HEK293 (cell line): ENCODE measurements around the gene PIGN.

Experiments used
- CTCF ChIA-PET: fragments of 350-600 bp; formaldehyde crosslinking; extraction: SDS; loops from one replicate; lab custom pipeline; 2021; ENCODE audit warnings: antibody characterized with exemption; lab: Yijun Ruan, JAX
- POLR2A ChIA-PET: fragments of 300-600 bp; formaldehyde crosslinking; extraction: SDS; loops from one replicate; lab custom pipeline; 2020; ENCODE audit warnings: antibody characterized with exemption, inconsistent platforms; lab: Yijun Ruan, JAX
- H3K27ac ChIP-seq: fragments of 200-500 bp; sonication (Bioruptor generic); 2 replicates; pipeline ENCODE4 v1.5.1; 2014; ENCODE audit warnings: low read depth, low read length, control low read depth, inconsistent platforms; ENCODE audit errors: extremely low read depth
- H3K36me3 ChIP-seq, 2 experiments: fragments of 200-500 bp in 1 of 2; sonication (Bioruptor generic) in 1 of 2; 1 replicate in 1 of 2; 2 replicates in 1 of 2; pipeline ENCODE4 v1.5.1; 2014 to 2017; ENCODE audit warnings: inconsistent platforms in 2 of 2, low read length in 2 of 2; ENCODE audit not compliant: control insufficient read depth in 2 of 2, insufficient read depth in 1 of 2
- H3K4me1 ChIP-seq: fragments of 200-500 bp; sonication (Bioruptor generic); 2 replicates; pipeline ENCODE4 v1.5.1; 2014; ENCODE audit warnings: mild to moderate bottlenecking, low read length, inconsistent platforms; ENCODE audit not compliant: control insufficient read depth, insufficient read depth
- H3K4me3 ChIP-seq: 2 replicates; pipeline ENCODE4 v1.5.1; 2011; ENCODE audit warnings: low read depth, mild to moderate bottlenecking, control low read depth, low read length, moderate library complexity
- H3K9me3 ChIP-seq: fragments of 200-500 bp; sonication (Bioruptor generic); 2 replicates; pipeline ENCODE4 v1.5.1; 2014; ENCODE audit warnings: low read depth, low read length, inconsistent platforms; ENCODE audit not compliant: control insufficient read depth, insufficient read depth
- KLF16 ChIP-seq: fragments of 450-650 bp; formaldehyde crosslinking; IDR thresholded peaks from 2 replicates; pipeline ENCODE4 v1.5.1; 2017; ENCODE audit warnings: missing biosample characterization, missing genetic modification characterization
- KLF7 ChIP-seq: fragments of 450-650 bp; formaldehyde crosslinking; IDR thresholded peaks from 2 replicates; pipeline ENCODE4 v1.5.1; 2016; ENCODE audit warnings: missing biosample characterization, missing genetic modification characterization, borderline replicate concordance
- SALL2 ChIP-seq: fragments of 450-650 bp; formaldehyde crosslinking; IDR thresholded peaks from 2 replicates; pipeline ENCODE4 v1.5.0; 2017; ENCODE audit warnings: missing biosample characterization, mild to moderate bottlenecking, missing genetic modification characterization, borderline replicate concordance
- SETDB1 ChIP-seq: IDR thresholded peaks from one replicate; pipeline ENCODE4 v1.6.1; 2017; ENCODE audit warnings: mild to moderate bottlenecking, low read length, moderate library complexity, mixed read lengths; ENCODE audit not compliant: insufficient read length
- ZEB2 ChIP-seq: fragments of 450-650 bp; formaldehyde crosslinking; IDR thresholded peaks from 2 replicates; pipeline ENCODE4 v1.5.1; 2016; ENCODE audit warnings: missing biosample characterization, missing genetic modification characterization
- ZNF121 ChIP-seq: fragments of 450-650 bp; formaldehyde crosslinking; IDR thresholded peaks from 2 replicates; pipeline ENCODE4 v1.5.1; 2016; ENCODE audit warnings: missing biosample characterization, missing genetic modification characterization
- ZNF248 ChIP-seq: fragments of 450-650 bp; formaldehyde crosslinking; IDR thresholded peaks from 2 replicates; pipeline ENCODE4 v1.5.1; 2017; ENCODE audit warnings: missing biosample characterization, missing genetic modification characterization
- ZNF433 ChIP-seq: fragments of 450-650 bp; formaldehyde crosslinking; IDR thresholded peaks from 2 replicates; pipeline ENCODE4 v1.5.1; 2016; ENCODE audit warnings: missing biosample characterization, missing genetic modification characterization, low read depth
- ZNF514 ChIP-seq: fragments of 450-650 bp; formaldehyde crosslinking; IDR thresholded peaks from 2 replicates; pipeline ENCODE4 v1.5.1; 2016; ENCODE audit warnings: missing biosample characterization, missing genetic modification characterization
- TF ChIP-seq, protein P1 (sequence below): fragments of 450-650 bp; formaldehyde crosslinking; IDR thresholded peaks from 2 replicates; pipeline ENCODE4 v1.5.1; 2016; ENCODE audit warnings: missing biosample characterization, missing genetic modification characterization, low read depth
- TF ChIP-seq, protein P2 (sequence below): fragments of 450-650 bp; formaldehyde crosslinking; IDR thresholded peaks from 2 replicates; pipeline ENCODE4 v1.5.1; 2016; ENCODE audit warnings: missing biosample characterization, missing genetic modification characterization
- TF ChIP-seq, protein P3 (sequence below): fragments of 450-650 bp; formaldehyde crosslinking; IDR thresholded peaks from 2 replicates; pipeline ENCODE4 v1.5.1; 2017; ENCODE audit warnings: missing biosample characterization, missing genetic modification characterization

Gene PIGN

DNA sequence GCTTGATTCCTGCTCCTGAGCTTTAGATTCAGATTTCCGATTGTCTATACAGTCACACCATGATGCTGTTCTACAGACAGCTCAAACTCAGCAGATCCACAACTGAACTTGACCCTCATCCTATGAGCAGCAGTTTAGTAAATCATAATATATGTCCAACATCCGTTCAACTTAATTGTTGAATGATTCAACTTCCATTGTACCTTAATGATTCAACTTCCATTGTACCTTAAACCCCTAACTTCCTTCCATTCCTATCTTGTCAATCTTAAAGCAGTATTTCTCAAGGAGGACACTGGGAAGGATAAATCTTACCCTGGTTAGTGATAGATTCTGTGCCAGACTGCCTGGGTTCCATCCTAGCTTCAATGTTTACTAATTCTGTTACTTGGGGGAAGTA lies 60.1 kb downstream of the PIGN start:
- CTCF ChIA-PET: interaction anchor here (0.6 to 7.9 kb wide), 5 partner anchors 13 to 1931 kb away, joined by 3 to 83 read pairs (median 6); no protein-coding TSS in a partner anchor
- TF ChIP-seq ZNF433 (tag by site-specific recombination) (no peak), ZNF514 (tag by site-specific recombination) (no peak)
- POLR2A ChIA-PET: no interaction called here
- Histone ChIP-seq H3K27ac (no peak overlapping the region), H3K9me3 (no peaks in the 10 kb centered on the region), H3K36me3 (no peaks in the 10 kb centered on the region; a peak in 1 of 3 replicates), H3K4me3 (no peak overlapping the region), H3K4me1 (0 out of 2 replicates have a peak, but pooled peaks cover 2% of the 10 kb centered on the region)

DNA sequence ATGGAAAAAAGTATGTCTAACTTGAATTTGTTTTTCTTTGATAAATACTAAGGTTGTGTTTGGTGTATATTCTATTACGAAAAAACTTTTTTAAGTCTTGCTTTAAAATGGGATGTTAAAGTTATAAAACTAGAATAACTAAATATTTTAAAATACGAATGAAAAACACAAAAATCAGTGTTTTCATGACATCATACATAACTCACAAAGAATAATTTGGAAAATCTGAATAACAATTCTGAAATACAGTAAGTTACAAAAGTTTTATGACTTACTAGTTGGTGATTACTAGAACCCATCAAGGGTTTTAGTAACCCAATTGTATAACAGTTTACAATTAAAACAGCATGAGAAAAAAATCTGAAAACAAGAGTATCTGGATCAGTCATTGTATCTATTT lies 61.2 kb downstream of the PIGN start:
- 0 out of 2 replicates have a peak, but pooled peaks cover 2% of the 10 kb centered on the region for H3K4me1 ChIP-seq
- H3K36me3 ChIP-seq: no peaks in the 10 kb centered on the region; a peak in 1 of 3 replicates
- no peak overlapping the region for H3K27ac ChIP-seq
- CTCF ChIA-PET: interaction anchor here (1.2 to 7.9 kb wide), 2 partner anchors 491 to 574 kb away, joined by 3 to 83 read pairs; no protein-coding TSS in a partner anchor
- TF ChIP-seq, protein P1, sequence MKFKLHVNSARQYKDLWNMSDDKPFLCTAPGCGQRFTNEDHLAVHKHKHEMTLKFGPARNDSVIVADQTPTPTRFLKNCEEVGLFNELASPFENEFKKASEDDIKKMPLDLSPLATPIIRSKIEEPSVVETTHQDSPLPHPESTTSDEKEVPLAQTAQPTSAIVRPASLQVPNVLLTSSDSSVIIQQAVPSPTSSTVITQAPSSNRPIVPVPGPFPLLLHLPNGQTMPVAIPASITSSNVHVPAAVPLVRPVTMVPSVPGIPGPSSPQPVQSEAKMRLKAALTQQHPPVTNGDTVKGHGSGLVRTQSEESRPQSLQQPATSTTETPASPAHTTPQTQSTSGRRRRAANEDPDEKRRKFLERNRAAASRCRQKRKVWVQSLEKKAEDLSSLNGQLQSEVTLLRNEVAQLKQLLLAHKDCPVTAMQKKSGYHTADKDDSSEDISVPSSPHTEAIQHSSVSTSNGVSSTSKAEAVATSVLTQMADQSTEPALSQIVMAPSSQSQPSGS (tag by site-specific recombination): peak; percentile 50; the same call in 1 of the 2 replicates
- TF ChIP-seq ZNF121 (tag by site-specific recombination) (no peak), ZNF248 (tag by site-specific recombination) (no peak), SALL2 (tag by site-specific recombination) (no peak), KLF7 (tag by site-specific recombination) (no peak), ZEB2 (no peak), SETDB1 (no peak)
- TF ChIP-seq, protein P2, sequence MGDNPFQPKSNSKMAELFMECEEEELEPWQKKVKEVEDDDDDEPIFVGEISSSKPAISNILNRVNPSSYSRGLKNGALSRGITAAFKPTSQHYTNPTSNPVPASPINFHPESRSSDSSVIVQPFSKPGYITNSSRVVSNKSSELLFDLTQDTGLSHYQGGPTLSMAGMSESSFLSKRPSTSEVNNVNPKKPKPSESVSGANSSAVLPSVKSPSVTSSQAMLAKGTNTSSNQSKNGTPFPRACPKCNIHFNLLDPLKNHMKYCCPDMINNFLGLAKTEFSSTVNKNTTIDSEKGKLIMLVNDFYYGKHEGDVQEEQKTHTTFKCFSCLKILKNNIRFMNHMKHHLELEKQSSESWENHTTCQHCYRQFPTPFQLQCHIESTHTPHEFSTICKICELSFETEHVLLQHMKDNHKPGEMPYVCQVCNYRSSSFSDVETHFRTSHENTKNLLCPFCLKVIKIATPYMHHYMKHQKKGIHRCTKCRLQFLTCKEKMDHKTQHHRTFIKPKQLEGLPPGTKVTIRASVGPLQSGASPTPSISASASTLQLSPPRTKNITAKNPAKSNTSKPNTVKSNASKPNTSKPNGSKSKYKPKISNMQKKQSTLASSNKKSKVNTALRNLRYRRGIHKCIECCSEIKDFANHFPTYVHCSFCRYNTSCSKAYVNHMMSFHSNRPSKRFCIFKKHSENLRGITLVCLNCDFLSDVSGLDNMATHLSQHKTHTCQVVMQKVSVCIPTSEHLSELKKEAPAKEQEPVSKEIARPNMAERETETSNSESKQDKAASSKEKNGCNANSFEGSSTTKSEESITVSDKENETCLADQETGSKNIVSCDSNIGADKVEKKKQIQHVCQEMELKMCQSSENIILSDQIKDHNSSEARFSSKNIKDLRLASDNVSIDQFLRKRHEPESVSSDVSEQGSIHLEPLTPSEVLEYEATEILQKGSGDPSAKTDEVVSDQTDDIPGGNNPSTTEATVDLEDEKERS (tag by site-specific recombination): no peak
- POLR2A ChIA-PET: no interaction called here
- no peaks in the 10 kb centered on the region for H3K9me3 ChIP-seq
- no peak overlapping the region for H3K4me3 ChIP-seq

DNA sequence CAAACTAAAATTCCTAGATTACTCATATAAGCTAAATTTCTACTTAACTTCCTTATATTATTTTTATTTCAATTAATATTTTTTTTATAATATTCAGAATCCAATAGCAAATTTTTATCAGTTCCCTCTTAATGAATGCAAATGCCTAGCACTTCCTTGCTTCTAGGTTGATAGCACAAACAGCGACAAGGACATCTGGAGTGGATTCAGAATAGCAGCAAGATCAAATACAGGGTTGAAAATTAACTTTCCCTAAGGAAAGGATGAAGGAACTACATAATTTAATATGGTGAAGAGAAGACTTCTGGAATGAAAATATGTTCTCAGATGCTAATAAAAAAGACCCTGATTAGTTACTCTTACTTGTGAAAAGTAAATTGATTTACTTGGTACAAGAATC lies 64.5 kb downstream of the PIGN start:
- CTCF ChIA-PET: interaction anchor here (1.1 to 1.2 kb wide), 2 partner anchors 8 to 801 kb away, joined by 3 read pairs; no protein-coding TSS in a partner anchor

More for the DNA sequence above, 64.5 kb downstream of the PIGN start:
- no peak overlapping the region for H3K27ac ChIP-seq
- H3K4me1 ChIP-seq: no peaks in the 10 kb centered on the region
- POLR2A ChIA-PET: no interaction called here
- H3K4me3 ChIP-seq: no peak overlapping the region
- no peaks in the 10 kb centered on the region; a peak in 1 of 3 replicates for H3K36me3 ChIP-seq
- H3K9me3 ChIP-seq: no peaks in the 10 kb centered on the region
- TF ChIP-seq, protein P3, sequence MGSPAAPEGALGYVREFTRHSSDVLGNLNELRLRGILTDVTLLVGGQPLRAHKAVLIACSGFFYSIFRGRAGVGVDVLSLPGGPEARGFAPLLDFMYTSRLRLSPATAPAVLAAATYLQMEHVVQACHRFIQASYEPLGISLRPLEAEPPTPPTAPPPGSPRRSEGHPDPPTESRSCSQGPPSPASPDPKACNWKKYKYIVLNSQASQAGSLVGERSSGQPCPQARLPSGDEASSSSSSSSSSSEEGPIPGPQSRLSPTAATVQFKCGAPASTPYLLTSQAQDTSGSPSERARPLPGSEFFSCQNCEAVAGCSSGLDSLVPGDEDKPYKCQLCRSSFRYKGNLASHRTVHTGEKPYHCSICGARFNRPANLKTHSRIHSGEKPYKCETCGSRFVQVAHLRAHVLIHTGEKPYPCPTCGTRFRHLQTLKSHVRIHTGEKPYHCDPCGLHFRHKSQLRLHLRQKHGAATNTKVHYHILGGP (tag by site-specific recombination): no peak
- TF ChIP-seq, protein P2 (tag by site-specific recombination): no peak
- no peak for TF ChIP-seq KLF16 (tag by site-specific recombination)
